ENCODE data around the gene USP48.
"Not testable (repeated sequence)": the region's sequence is repeated elsewhere in the genome, so short reads cannot be mapped to it uniquely, and the experiment has no call there.

Gene USP48

DNA sequence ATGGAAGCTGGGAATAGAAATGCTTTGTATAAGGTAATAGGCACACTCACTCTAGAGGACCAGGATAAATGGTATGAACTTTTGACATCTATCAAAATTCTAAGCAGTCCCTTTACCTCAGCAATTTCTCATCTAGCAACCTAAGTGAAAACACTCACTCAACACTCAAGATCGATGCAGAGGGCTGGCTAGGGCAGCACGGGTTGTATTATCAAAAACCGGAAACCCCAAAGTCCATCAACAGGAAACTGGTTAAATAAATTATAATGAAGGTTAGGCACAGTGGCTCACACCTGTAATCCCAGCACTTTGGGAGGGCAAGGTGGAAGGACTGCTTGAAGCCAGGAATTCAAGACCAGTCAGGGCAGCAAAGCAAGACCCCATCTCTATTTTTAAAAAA lies 9.4 kb downstream of the USP48 start:
- no peak overlapping the region for H3K27ac ChIP-seq (ENCODE audit: low read depth, low read length, severe bottlenecking)
- WGBS, 2 experiments (ENCODE audit: insufficient coverage in 2 of 2), result 100% methylated on average over 2 of the region's 3 CpGs; no CpG with 5 or more reads in 1 of the 2 experiments
- H3K9me3 ChIP-seq (ENCODE audit: control insufficient read depth, low read length), result no peaks in the 10 kb centered on the region
- H3K4me1 ChIP-seq (ENCODE audit: control insufficient read depth, insufficient read depth, low read length, poor library complexity, severe bottlenecking), result no peaks in the 10 kb centered on the region
- no peak overlapping the region for H3K4me3 ChIP-seq (ENCODE audit: extremely low read depth, insufficient read depth, low read length, poor library complexity, severe bottlenecking)
- peaks cover 10% of the 10 kb centered on the region for H3K36me3 ChIP-seq (ENCODE audit: control insufficient read depth, insufficient read depth, low read length)

DNA sequence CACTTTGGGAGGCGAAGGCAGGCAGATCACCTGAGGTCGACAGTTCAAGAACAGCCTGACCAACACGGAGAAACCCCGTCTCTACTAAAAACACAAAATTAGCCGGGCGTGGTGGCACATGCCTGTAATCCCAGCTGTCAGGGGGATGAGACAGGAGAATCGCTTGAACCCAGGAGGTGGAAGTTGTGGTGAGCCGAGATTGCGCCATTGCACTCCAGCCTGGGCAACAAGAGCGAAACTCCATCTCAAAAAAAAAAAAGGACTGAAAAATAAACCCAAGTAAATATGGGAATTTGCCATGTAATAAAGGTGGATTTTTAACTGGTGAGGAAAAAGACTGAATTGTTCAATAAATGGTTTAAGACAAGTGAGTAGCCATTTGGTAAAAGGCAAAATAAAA lies 11.3 kb downstream of the USP48 start:
- not testable (repeated sequence) for H3K9me3 ChIP-seq (ENCODE audit: control insufficient read depth, low read length); H3K4me1 ChIP-seq (ENCODE audit: control insufficient read depth, insufficient read depth, low read length, poor library complexity, severe bottlenecking); H3K27ac ChIP-seq (ENCODE audit: low read depth, low read length, severe bottlenecking); H3K36me3 ChIP-seq (ENCODE audit: control insufficient read depth, insufficient read depth, low read length); H3K4me3 ChIP-seq (ENCODE audit: extremely low read depth, insufficient read depth, low read length, poor library complexity, severe bottlenecking)
- 100% methylated on average over 2 to 4 of the region's 10 CpGs for WGBS, 2 experiments (ENCODE audit: insufficient coverage in 2 of 2)

DNA sequence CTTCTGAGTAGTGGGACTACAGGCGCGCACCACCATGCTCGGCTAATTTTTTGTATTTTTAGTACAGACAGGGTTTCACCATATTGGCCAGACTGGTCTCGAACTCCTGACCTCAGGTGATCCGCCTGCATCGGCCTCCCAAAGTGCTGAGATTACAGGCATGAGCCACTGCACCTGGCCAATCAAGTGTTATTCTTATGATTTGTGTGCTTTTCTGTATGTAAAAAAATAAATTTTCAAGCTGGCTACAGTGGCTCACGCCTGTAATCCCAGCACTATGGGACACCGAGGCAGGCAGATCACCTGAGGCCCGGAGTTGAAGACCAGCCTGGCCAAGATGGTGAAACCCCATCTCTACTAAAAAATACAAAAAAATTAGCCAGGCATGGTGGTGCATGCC lies 12.3 kb downstream of the USP48 start:
- 88 to 100% methylated on average over 5 to 9 of the region's 9 CpGs for WGBS, 2 experiments (ENCODE audit: insufficient coverage in 2 of 2)
- not testable (repeated sequence) for H3K27ac ChIP-seq (ENCODE audit: low read depth, low read length, severe bottlenecking); H3K4me1 ChIP-seq (ENCODE audit: control insufficient read depth, insufficient read depth, low read length, poor library complexity, severe bottlenecking); H3K4me3 ChIP-seq (ENCODE audit: extremely low read depth, insufficient read depth, low read length, poor library complexity, severe bottlenecking); H3K36me3 ChIP-seq (ENCODE audit: control insufficient read depth, insufficient read depth, low read length); H3K9me3 ChIP-seq (ENCODE audit: control insufficient read depth, low read length)

DNA sequence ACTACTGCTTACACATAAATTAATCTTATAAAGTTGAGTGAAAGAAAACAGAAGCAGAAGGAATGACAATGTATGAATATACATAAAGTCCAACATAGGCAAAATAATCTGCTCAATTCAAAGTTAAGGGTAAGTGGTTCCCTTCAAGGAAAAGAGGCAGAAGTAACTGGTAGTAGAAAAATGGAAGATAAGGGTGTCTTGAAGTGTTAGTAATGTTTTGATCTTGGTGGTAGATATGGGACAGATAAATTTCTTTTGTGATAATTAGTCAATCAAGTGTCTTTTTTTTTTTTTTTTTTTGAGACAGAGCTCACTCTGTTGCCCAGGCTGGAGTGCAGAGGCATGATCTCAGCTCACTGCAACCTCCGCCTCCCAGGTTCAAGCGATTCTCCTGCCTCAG lies 12.7 kb downstream of the USP48 start:
- Histone ChIP-seq H3K4me3 (ENCODE audit: extremely low read depth, insufficient read depth, low read length, poor library complexity, severe bottlenecking) (no peak overlapping the region), H3K4me1 (ENCODE audit: control insufficient read depth, insufficient read depth, low read length, poor library complexity, severe bottlenecking) (no peaks in the 10 kb centered on the region), H3K9me3 (ENCODE audit: control insufficient read depth, low read length) (no peaks in the 10 kb centered on the region), H3K27ac (ENCODE audit: low read depth, low read length, severe bottlenecking) (no peak overlapping the region), H3K36me3 (ENCODE audit: control insufficient read depth, insufficient read depth, low read length) (peaks cover 8% of the 10 kb centered on the region)
- 87 to 100% methylated on average over 2 of the region's 2 CpGs for WGBS, 2 experiments (ENCODE audit: insufficient coverage in 2 of 2)

DNA sequence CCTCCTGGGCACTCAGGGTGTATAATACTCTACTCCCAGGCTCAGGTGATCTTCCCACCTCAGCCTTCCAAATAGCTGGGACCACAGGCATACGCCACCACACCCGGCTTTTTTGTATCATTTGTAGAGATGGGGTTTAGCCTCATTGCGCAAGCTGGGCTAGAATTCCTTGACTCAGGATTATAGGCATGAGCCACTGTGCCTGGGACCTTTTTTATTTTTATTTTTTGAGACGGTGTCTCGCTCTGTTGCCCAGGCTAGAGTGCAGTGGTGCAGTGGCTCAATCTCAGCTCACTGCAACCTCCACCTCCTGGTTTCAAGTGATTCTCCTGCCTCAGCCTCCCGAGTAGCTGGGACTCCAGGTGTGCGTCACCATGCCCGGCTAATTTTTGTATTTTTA lies 15.8 kb downstream of the USP48 start:
- WGBS, 2 experiments (ENCODE audit: insufficient coverage in 2 of 2), result 97% methylated on average over 4 to 7 of the region's 8 CpGs
- H3K4me3 ChIP-seq (ENCODE audit: extremely low read depth, insufficient read depth, low read length, poor library complexity, severe bottlenecking); H3K4me1 ChIP-seq (ENCODE audit: control insufficient read depth, insufficient read depth, low read length, poor library complexity, severe bottlenecking); H3K9me3 ChIP-seq (ENCODE audit: control insufficient read depth, low read length); H3K27ac ChIP-seq (ENCODE audit: low read depth, low read length, severe bottlenecking); H3K36me3 ChIP-seq (ENCODE audit: control insufficient read depth, insufficient read depth, low read length): not testable (repeated sequence)

DNA sequence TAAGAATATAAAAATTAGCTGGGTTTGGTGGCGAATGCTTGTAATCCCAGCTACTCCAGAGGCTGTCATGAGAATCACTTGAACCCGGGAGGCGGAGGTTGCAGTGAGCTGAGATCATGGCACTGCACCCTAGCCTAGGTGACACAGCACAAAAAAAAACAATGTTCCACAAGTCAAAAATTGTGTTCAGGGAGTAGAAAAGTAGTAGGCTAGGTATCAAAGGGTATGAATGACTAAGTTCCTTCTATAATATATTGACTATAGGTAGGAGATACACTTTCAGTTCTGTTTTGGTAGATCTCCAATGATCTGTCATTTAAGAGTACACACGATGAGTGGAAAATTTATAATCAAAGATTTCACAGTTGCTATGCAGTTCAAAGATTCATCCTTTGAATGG lies 16.7 kb downstream of the USP48 start:
- Histone ChIP-seq H3K27ac (ENCODE audit: low read depth, low read length, severe bottlenecking) (no peak overlapping the region), H3K9me3 (ENCODE audit: control insufficient read depth, low read length) (no peaks in the 10 kb centered on the region), H3K4me3 (ENCODE audit: extremely low read depth, insufficient read depth, low read length, poor library complexity, severe bottlenecking) (no peak overlapping the region), H3K36me3 (ENCODE audit: control insufficient read depth, insufficient read depth, low read length) (peaks cover 8% of the 10 kb centered on the region), H3K4me1 (ENCODE audit: control insufficient read depth, insufficient read depth, low read length, poor library complexity, severe bottlenecking) (peaks cover 4% of the 10 kb centered on the region)
- WGBS, 2 experiments (ENCODE audit: insufficient coverage in 2 of 2), result 97% methylated on average over 3 of the region's 4 CpGs; no CpG with 5 or more reads in 1 of the 2 experiments

DNA sequence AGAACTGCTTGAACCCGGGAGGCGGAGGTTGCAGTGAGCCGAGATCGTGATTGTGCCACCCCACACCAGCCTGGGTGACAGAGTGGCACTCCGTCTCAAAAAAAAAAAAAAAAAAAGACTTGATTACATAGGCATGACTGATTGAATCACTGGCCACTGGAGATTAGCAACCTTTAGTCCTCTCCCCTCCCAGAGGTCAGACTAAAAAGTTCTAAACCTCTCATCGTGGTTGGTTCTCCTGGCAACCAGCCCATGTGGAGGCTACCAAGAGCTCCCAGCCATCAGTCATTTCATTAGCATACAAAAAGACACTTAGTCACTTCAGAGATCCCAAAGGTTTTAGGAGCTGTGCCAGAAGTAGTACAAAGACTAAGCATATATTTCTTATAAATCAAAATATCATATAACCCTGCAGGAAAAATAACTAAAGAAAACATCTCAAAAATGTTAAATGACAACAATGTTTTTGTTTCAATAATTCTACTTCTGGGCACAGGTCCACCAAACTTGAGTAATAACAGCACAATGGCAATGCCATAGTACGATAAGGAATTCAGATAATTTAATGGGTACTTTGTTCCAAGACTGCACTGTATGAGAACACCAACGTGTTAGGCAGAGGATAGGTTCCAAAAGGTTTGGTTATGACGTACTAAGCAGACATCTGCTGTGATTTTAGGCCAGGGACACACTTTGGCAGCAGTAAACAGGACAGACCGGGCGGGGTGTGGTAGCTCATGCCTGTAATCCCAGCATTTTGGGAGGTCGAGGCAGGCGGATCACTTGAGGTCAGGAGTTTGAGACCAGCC lies 18.1 kb downstream of the USP48 start:
- H3K4me3 ChIP-seq (ENCODE audit: extremely low read depth, insufficient read depth, low read length, poor library complexity, severe bottlenecking), result no peak overlapping the region
- WGBS, 2 experiments (ENCODE audit: insufficient coverage in 2 of 2), result 80 to 85% methylated on average over 12 of the region's 13 CpGs
- H3K36me3 ChIP-seq (ENCODE audit: control insufficient read depth, insufficient read depth, low read length), result peaks cover 8% of the 10 kb centered on the region
- no peaks in the 10 kb centered on the region for H3K9me3 ChIP-seq (ENCODE audit: control insufficient read depth, low read length)
- no peak overlapping the region for H3K27ac ChIP-seq (ENCODE audit: low read depth, low read length, severe bottlenecking)
- peaks cover 4% of the 10 kb centered on the region for H3K4me1 ChIP-seq (ENCODE audit: control insufficient read depth, insufficient read depth, low read length, poor library complexity, severe bottlenecking)

DNA sequence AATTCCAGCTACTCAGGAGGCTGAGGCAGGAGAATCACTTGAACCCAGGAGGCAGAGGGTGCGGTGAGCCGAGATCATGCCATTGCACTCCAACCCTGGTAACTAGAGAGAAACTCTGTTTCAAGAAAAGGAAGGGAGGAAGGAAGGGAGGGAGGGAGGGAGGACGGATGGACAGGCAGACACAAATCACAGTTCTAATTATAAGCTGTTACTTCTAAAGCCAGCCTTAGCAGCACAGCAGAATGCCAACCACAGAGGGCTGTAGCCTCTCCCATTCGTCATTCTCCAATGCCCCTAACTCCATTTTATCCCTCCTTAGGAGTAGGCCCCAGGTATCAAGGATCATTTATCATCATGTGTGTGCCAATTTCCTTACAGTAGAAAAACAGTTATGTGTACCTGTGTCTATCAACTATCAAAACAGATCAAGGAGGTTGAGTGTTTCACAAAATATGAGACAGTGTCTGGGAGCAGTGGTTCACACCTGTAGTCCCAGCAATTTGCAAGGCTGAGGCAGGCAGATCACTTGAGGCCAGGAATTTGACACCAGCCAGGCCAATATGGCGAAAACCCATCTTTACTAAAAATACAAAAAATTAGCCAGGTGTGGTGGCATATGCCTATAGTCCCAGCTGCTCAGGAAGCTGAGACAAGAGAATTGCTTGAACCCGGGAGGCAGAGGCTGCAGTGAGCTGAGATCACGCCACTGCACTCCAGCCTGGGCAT lies 19.1 kb downstream of the USP48 start:
- Histone ChIP-seq H3K9me3 (ENCODE audit: control insufficient read depth, low read length) (no peaks in the 10 kb centered on the region), H3K27ac (ENCODE audit: low read depth, low read length, severe bottlenecking) (no peak overlapping the region)
- 58 to 100% methylated on average over 2 to 5 of the region's 7 CpGs for WGBS, 2 experiments (ENCODE audit: insufficient coverage in 2 of 2)

DNA sequence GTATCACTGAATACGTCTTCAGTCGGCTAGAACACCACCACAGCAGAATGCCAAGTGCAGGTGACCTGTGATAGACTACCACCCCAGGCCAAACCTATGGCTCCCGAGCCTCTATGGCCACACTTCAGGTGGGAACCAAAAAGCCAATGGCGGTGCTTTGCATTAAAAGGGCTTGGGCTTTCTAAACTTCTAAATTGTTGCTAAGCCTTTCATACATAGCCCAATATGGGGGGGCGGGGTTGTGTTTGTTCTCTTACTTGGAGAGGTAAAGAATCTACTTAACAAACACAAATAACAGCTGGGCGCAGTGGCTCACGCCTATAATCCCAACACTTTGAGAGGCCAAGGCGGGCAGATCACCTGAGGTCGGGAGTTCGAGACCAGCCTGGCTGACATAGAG lies 19.7 kb downstream of the USP48 start:
- 91 to 100% methylated on average over 4 of the region's 10 CpGs for WGBS, 2 experiments (ENCODE audit: insufficient coverage in 2 of 2)
- Histone ChIP-seq H3K27ac (ENCODE audit: low read depth, low read length, severe bottlenecking) (no peak overlapping the region), H3K4me1 (ENCODE audit: control insufficient read depth, insufficient read depth, low read length, poor library complexity, severe bottlenecking) (peaks cover 4% of the 10 kb centered on the region), H3K36me3 (ENCODE audit: control insufficient read depth, insufficient read depth, low read length) (no peaks in the 10 kb centered on the region), H3K9me3 (ENCODE audit: control insufficient read depth, low read length) (no peaks in the 10 kb centered on the region), H3K4me3 (ENCODE audit: extremely low read depth, insufficient read depth, low read length, poor library complexity, severe bottlenecking) (no peak overlapping the region)

More for the DNA sequence above, 19.1 kb downstream of the USP48 start:
- Histone ChIP-seq H3K4me3 (ENCODE audit: extremely low read depth, insufficient read depth, low read length, poor library complexity, severe bottlenecking) (no peak overlapping the region), H3K4me1 (ENCODE audit: control insufficient read depth, insufficient read depth, low read length, poor library complexity, severe bottlenecking) (peaks cover 4% of the 10 kb centered on the region), H3K36me3 (ENCODE audit: control insufficient read depth, insufficient read depth, low read length) (no peaks in the 10 kb centered on the region)

DNA sequence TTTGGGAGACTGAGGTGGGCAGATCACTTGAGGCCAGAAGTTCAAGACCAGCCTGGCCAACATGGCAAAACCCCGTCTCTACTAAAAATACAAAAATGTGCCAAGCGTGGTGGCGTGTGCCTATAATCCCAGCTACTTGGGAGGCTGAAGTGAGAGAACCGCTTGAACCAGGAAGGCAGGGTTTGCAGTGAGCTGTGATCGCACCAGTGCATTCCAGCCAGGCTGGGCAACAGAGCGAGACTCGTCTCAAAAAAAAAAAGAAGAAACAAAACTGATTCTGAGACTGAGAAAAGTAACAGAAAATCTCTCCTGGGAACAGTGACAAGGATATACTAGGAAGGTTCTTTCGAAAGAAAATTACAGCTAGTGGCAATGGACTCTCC lies 20.9 kb downstream of the USP48 start:
- no peaks in the 10 kb centered on the region for H3K9me3 ChIP-seq (ENCODE audit: control insufficient read depth, low read length)
- H3K27ac ChIP-seq (ENCODE audit: low read depth, low read length, severe bottlenecking), result no peak overlapping the region
- H3K36me3 ChIP-seq (ENCODE audit: control insufficient read depth, insufficient read depth, low read length), result no peaks in the 10 kb centered on the region
- peaks cover 4% of the 10 kb centered on the region for H3K4me1 ChIP-seq (ENCODE audit: control insufficient read depth, insufficient read depth, low read length, poor library complexity, severe bottlenecking)
- 92 to 97% methylated on average over 5 to 6 of the region's 8 CpGs for WGBS, 2 experiments (ENCODE audit: insufficient coverage in 2 of 2)
- no peak overlapping the region for H3K4me3 ChIP-seq (ENCODE audit: extremely low read depth, insufficient read depth, low read length, poor library complexity, severe bottlenecking)

DNA sequence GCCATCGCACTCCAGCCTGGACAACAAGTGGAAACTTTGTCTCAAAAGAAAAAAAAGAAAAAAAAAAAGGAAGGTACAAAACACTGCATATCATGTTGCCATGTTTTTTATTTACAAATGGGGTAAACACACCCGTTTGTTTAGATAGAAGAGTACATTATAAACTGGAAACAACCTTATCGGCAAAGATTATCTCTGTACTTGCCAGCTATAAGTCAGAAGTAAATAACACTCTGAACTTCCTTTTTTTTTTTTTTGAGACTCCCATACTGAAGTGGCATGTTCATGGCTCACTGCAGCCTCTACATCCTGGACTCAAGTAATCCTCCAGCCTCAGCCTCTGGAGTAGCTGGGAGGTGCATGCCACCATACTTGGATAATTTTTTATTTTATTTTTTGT lies 21.9 kb downstream of the USP48 start:
- Histone ChIP-seq H3K9me3 (ENCODE audit: control insufficient read depth, low read length) (no peaks in the 10 kb centered on the region), H3K4me3 (ENCODE audit: extremely low read depth, insufficient read depth, low read length, poor library complexity, severe bottlenecking) (no peak overlapping the region), H3K4me1 (ENCODE audit: control insufficient read depth, insufficient read depth, low read length, poor library complexity, severe bottlenecking) (peaks cover 4% of the 10 kb centered on the region), H3K27ac (ENCODE audit: low read depth, low read length, severe bottlenecking) (no peak overlapping the region), H3K36me3 (ENCODE audit: control insufficient read depth, insufficient read depth, low read length) (peaks cover 9% of the 10 kb centered on the region)
- no CpG with 5 or more reads among the region's 3 CpGs for WGBS, 2 experiments (ENCODE audit: insufficient coverage in 2 of 2)

All from mesodermal cell (in vitro differentiated cells).